Testis (tissue), 3 donors: Measurements from ENCODE around the gene MIR17HG. TPM values are rescaled to one million over a fixed set of nuclear protein-coding genes. Genes with fewer than 3 reads are reported as not detected.

Experiments
- DNase-seq: peaks from one replicate; pipeline ENCODE4 v3.0.0-alpha.2; 2019
- H3K27ac ChIP-seq, 2 donors: fragments of 200-600 bp; sonication (generic); one replicate each; pipeline ENCODE4 v1.5.1; 2019
- H3K27me3 ChIP-seq: fragments of 200-600 bp; sonication (generic); one replicate; pipeline ENCODE4 v1.5.1; 2019
- H3K36me3 ChIP-seq: fragments of 200-600 bp; sonication (generic); one replicate; pipeline ENCODE4 v1.5.1; 2017; ENCODE audit warnings: low read depth; ENCODE audit errors: missing control alignments
- H3K4me1 ChIP-seq: fragments of 200-600 bp; sonication (generic); one replicate; pipeline ENCODE4 v1.5.1; 2019
- H3K4me3 ChIP-seq, 2 donors: fragments of 200-600 bp; sonication (generic); one replicate each; pipeline ENCODE4 v1.5.1; 2017 to 2019
- H3K9me3 ChIP-seq: fragments of 200-600 bp; sonication (generic); one replicate; pipeline ENCODE4 v1.5.1; 2017
- POLR2A ChIP-seq: fragments of 450-650 bp; IDR thresholded peaks from one replicate; pipeline ENCODE4 v1.6.1; 2017; ENCODE audit warnings: antibody characterized with exemption, mild to moderate bottlenecking, moderate library complexity
- WGBS, 2 donors: methylation state at CpG; one replicate each; pipeline ENCODE4 v1.1.5; 2018; 5-methylcytosine and 5-hydroxymethylcytosine counted together
- intact Hi-C: fragments of 100-400 bp; cut with DNase I; formaldehyde crosslinking; loops from one replicate; pipeline ENCODE4 v1.15.1; 2023; ENCODE audit warnings: low total_unique reads
- polyA plus RNA-seq: library from polyadenylated mRNA; stranded (reverse); fragments of 350-450 nt; fragmentation: Illumina TruSeq; extraction: RNeasy Lipid Tissue Mini Kit (QIAGEN cat#74804); gene quantifications from one replicate; pipeline ENCODE4 v1.2.3, GENCODE V29; 2014; ENCODE audit warnings: low read depth, low replicate concordance; ENCODE audit not compliant: insufficient read depth
- total RNA-seq, 2 donors: library from RNA; depleted of rRNA; stranded (reverse); fragments of >200 nt; gene quantifications; one replicate each; pipeline ENCODE4 v1.2.3, GENCODE V29; 2016
- TF ChIP-seq, protein P1 (sequence below), 3 experiments: fragments of 450-650 bp in 2 of 3; fragments of 200-600 bp in 1 of 3; sonication (generic) in 1 of 3; IDR thresholded peaks; one replicate each; pipeline ENCODE4 v1.5.1; 2016 to 2019; ENCODE audit warnings: antibody characterized with exemption in 3 of 3, mild to moderate bottlenecking in 2 of 3, moderate library complexity in 1 of 3

The MIR17HG gene
- total and polyA plus RNA-seq, 3 donors from 2014 or later: 3.3 to 7.7 (median 7.4) TPM

DNA sequence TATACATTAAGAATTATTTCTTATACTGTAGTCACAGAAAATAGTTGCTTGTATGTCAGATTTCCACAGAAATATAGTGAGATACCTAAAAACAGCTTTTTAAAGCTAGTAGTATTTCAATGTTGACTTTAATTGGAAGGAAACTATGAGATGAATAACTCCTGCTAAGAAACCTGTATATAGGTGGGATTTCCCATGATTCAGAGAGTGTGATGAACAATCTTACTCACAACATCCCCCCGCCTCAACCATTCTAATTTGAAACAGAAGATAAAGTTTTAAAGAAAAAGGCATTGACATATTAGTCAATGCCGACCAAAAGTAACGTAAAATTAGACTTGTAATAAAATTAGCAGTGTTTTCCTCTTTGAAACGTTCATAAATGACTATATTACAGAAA is 1.4 kb upstream of the MIR17HG start:
- Histone ChIP-seq H3K36me3 (no peaks in the 10 kb centered on the region), H3K9me3 (no peaks in the 10 kb centered on the region), H3K4me3 (no peak overlapping the region), H3K4me1 (peaks cover 18% of the 10 kb centered on the region), H3K27ac (no peak overlapping the region), H3K27me3 (no peaks in the 10 kb centered on the region)
- TF ChIP-seq, protein P1, sequence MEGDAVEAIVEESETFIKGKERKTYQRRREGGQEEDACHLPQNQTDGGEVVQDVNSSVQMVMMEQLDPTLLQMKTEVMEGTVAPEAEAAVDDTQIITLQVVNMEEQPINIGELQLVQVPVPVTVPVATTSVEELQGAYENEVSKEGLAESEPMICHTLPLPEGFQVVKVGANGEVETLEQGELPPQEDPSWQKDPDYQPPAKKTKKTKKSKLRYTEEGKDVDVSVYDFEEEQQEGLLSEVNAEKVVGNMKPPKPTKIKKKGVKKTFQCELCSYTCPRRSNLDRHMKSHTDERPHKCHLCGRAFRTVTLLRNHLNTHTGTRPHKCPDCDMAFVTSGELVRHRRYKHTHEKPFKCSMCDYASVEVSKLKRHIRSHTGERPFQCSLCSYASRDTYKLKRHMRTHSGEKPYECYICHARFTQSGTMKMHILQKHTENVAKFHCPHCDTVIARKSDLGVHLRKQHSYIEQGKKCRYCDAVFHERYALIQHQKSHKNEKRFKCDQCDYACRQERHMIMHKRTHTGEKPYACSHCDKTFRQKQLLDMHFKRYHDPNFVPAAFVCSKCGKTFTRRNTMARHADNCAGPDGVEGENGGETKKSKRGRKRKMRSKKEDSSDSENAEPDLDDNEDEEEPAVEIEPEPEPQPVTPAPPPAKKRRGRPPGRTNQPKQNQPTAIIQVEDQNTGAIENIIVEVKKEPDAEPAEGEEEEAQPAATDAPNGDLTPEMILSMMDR (IDR thresholded peaks at IDR 0.05): no peak
- TF ChIP-seq POLR2A: no peak
- WGBS, 2 donors: 59 to 66% methylated on average over 4 of the region's 4 CpGs
- no peak for DNase-seq
- intact Hi-C loops: no loop called here

DNA sequence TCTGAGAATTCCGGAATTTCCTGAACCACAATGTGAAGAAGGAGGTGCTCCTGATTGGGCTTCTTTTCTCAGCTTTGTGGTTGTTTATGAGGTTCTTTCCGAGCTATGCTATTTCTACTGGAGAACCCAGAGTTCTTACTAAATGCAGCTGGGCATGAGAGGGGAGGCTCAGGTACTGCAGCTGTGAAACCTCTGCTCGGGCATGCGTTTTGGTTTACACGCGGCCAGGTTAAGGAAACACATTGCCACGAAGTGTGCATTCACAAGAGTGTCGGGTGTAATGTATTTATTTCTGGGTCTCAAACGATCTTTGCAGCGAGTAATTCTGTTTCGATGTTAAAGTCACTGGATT is 661 bp upstream of the MIR17HG start:
- peak overlapping the region in 1 of 2 donors; percentile 97 for H3K27ac ChIP-seq
- WGBS, 2 donors: 1 to 3% methylated on average over 11 of the region's 11 CpGs
- peaks cover 19% of the 10 kb centered on the region for H3K4me1 ChIP-seq
- intact Hi-C loops: no loop called here
- no peaks in the 10 kb centered on the region for H3K9me3 ChIP-seq
- no peak for TF ChIP-seq POLR2A
- TF ChIP-seq, protein P1 (IDR thresholded peaks at IDR 0.05): no peak
- peak overlapping the region; percentile 70 to 94 for H3K4me3 ChIP-seq
- no peaks in the 10 kb centered on the region for H3K36me3 ChIP-seq
- no peak for DNase-seq
- no peaks in the 10 kb centered on the region for H3K27me3 ChIP-seq

DNA sequence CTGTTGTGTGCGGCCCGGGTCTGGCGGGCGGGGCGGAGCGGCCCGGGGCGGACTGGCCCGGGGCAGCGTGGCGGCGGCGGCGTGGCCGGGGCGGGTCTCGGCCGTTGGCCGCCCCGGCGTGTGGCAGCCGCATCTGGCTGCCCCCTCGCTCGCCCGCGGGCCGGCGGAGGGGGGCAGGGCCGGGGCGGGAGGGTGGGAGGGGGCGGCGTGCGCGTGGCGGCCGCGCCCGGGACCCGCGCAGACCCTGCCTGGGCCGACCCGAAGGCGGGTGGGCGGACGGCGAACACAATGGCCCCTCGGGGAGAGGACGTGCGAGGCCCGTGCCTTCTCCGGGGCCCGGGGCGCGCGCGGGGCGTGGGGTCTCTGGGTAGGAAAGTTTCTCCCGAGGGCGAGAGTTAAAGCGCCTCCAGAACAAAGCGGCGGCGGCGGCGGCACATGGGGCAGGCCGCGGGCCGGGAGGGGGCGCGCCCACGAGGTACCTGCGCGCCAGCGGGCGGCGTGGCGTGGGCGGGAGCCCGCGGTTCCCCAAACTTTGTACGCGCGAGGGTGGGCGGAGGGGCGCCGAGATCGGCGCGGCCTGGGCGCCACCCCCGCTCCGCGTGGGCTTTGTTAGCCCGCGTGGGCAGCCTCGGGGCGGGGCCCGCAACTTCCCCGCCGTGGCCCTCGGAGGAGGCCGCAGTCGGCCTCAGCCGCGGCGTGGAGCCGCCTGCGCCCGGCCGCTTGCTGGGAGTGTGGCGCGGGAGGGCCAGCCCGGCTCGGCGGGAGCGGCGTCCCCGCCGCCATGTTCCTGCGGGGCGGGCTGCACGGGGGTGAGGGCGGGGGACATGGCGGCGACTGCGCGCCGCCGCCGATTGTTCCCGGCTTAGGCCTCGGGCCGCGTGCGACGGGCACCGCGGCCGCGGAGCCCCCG is 764 bp downstream of the MIR17HG start:
- no peaks in the 10 kb centered on the region for H3K27me3 ChIP-seq
- peak overlapping the region; percentile 75 to 97 for H3K27ac ChIP-seq
- H3K9me3 ChIP-seq: no peaks in the 10 kb centered on the region
- TF ChIP-seq POLR2A: no peak
- TF ChIP-seq, protein P1 (IDR thresholded peaks at IDR 0.05): no peak
- peak; percentile 51 for DNase-seq
- intact Hi-C loops: no loop called here
- H3K36me3 ChIP-seq: no peaks in the 10 kb centered on the region
- 0% methylated on average over 45 of the region's 141 CpGs; no CpG with 5 or more reads in 1 of the 2 donors for WGBS, 2 donors
- H3K4me1 ChIP-seq: peaks cover 19% of the 10 kb centered on the region
- peak overlapping the region; percentile 70 to 94 for H3K4me3 ChIP-seq

DNA sequence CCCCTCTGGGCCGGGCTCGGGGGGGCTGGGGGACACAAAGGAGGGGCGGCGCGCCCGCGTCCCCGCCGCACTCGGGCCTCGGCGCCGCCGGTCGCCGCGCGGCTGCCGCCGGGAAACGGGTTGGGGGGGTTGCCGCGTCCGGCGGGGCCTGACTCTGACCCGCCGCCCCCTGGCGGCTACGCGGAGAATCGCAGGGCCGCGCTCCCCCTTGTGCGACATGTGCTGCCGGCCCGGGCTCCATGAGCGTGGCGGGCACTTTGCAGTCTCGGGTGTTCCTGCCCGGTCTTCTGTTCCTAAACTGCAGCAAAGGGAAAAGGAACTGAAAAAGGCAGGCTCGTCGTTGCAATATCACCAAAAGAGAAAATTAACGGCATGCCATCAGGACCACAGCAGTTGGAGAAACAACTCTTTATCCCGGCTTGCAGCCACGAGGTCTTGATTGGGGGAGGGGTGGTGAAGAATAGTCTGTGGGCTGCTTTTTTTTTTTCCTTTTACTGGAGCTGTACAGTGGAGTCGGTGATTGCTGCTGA is 1.5 kb downstream of the MIR17HG start:
- H3K4me3 ChIP-seq: peak overlapping the region; percentile 65 to 94
- intact Hi-C loops: no loop called here
- peak overlapping the region in 1 of 2 donors; percentile 97 for H3K27ac ChIP-seq
- 0 to 1% methylated on average over 12 of the region's 46 CpGs for WGBS, 2 donors
- no peaks in the 10 kb centered on the region for H3K36me3 ChIP-seq
- no peaks in the 10 kb centered on the region for H3K9me3 ChIP-seq
- TF ChIP-seq, protein P1 (IDR thresholded peaks at IDR 0.05): peak; percentile 96 to 98 (median 98)
- TF ChIP-seq POLR2A: no peak
- no peaks in the 10 kb centered on the region for H3K27me3 ChIP-seq
- H3K4me1 ChIP-seq: peaks cover 22% of the 10 kb centered on the region
- DNase-seq: peak; percentile 97
